Sigmoid colon (tissue), 7 donors: ENCODE data around the gene CEP57L1. TPM values are rescaled to one million over a fixed set of nuclear protein-coding genes. Genes with fewer than 3 reads are reported as not detected.

Source experiments
- DNase-seq: peaks from one replicate; pipeline ENCODE4 v3.0.0-alpha.2; 2019
- H3K27ac ChIP-seq, 4 donors: fragments of 200-600 bp; sonication (generic); one replicate each; pipeline ENCODE4 v1.5.1; 2016 to 2019; ENCODE audit warnings: mild to moderate bottlenecking in 1 of 4
- H3K27me3 ChIP-seq, 3 donors: fragments of 200-600 bp; sonication (generic); one replicate each; pipeline ENCODE4 v1.5.1; 2019; ENCODE audit warnings: mild to moderate bottlenecking in 1 of 3
- H3K36me3 ChIP-seq, 4 donors: fragments of 200-600 bp; sonication (generic); one replicate each; pipeline ENCODE4 v1.5.1; 2016 to 2019
- H3K4me1 ChIP-seq, 4 donors: fragments of 200-600 bp; sonication (generic); one replicate each; pipeline ENCODE4 v1.5.1; 2017 to 2019
- H3K4me3 ChIP-seq, 4 donors: fragments of 200-600 bp; sonication (generic); one replicate each; pipeline ENCODE4 v1.5.1; 2017 to 2019; ENCODE audit warnings: mild to moderate bottlenecking in 2 of 4, moderate library complexity in 1 of 4
- H3K9me3 ChIP-seq, 4 donors: fragments of 200-600 bp in 3 of 4; sonication (generic) in 3 of 4; one replicate each; pipeline versions ENCODE4 v1.5.1 to v1.6.1; 2013 to 2019
- CTCF ChIP-seq, 4 experiments: fragments of 450-650 bp in 3 of 4; fragments of 200-600 bp in 1 of 4; IDR thresholded peaks; one replicate each; pipeline ENCODE4 v1.5.1; 2016 to 2019; ENCODE audit warnings: antibody characterized with exemption in 4 of 4, mild to moderate bottlenecking in 3 of 4, moderate library complexity in 2 of 4
- EP300 ChIP-seq, 4 donors: sonication (generic); formaldehyde crosslinking; IDR thresholded peaks; one replicate each; pipeline ENCODE4 v1.6.1; 2017; ENCODE audit warnings: antibody characterized with exemption in 4 of 4
- POLR2A ChIP-seq, 2 donors: fragments of 450-650 bp; IDR thresholded peaks; one replicate each; pipeline ENCODE4 v1.6.1; 2016; ENCODE audit warnings: antibody characterized with exemption in 2 of 2, mild to moderate bottlenecking in 2 of 2, moderate library complexity in 2 of 2
- POLR2AphosphoS5 ChIP-seq, 4 donors: sonication (generic); formaldehyde crosslinking; IDR thresholded peaks; one replicate each; pipeline ENCODE4 v1.6.1; 2017; ENCODE audit warnings: antibody characterized with exemption in 4 of 4
- WGBS, 2 donors: extraction: QIAGEN DNeasy Blood & Tissue Kit; methylation state at CpG; one replicate each; pipeline ENCODE4 v1.1.7; 2013; 5-methylcytosine and 5-hydroxymethylcytosine counted together
- intact Hi-C: fragments of 100-400 bp; cut with DNase I; formaldehyde crosslinking; loops from one replicate; pipeline ENCODE4 v1.15.1; 2023
- polyA plus RNA-seq, 3 donors: library from polyadenylated mRNA; stranded (reverse); fragments of 200-250 nt; gene quantifications; one replicate each; pipeline ENCODE4 v1.2.3, GENCODE V29; 2013
- total RNA-seq, 4 donors: library from RNA; depleted of rRNA; stranded (reverse); fragments of >200 nt; gene quantifications; one replicate each; pipeline ENCODE4 v1.1.0, GENCODE V29; 2016
- donor health status: healthy with polysubstance abuse.
- donor health status: Bipolar disorder and iron deficiency.
- donor health status: healthy.

Gene CEP57L1
- total and polyA plus RNA-seq, 7 donors: 5.4 to 21.0 (median 12.6) TPM

GRCh38 chr6:109059571-109060021 lies 35.7 kb upstream of the CEP57L1 start:
- TF ChIP-seq EP300 (IDR thresholded peaks at IDR 0.05) (no peak), POLR2AphosphoS5 (IDR thresholded peaks at IDR 0.05) (peak in 2 of 4 donors; percentile 25 to 32)
- H3K27me3 ChIP-seq: no peaks in the 10 kb centered on the region
- intact Hi-C loops: loop anchor here (5.0 kb wide), 1 partner anchor 47 kb away; no protein-coding TSS in a partner anchor
- peak overlapping the region; percentile 49 to 74 (median 54) for H3K27ac ChIP-seq
- 30 to 40% methylated on average over 4 of the region's 4 CpGs for WGBS, 2 donors
- no peak overlapping the region for H3K4me3 ChIP-seq
- DNase-seq: no peak
- H3K4me1 ChIP-seq: peaks cover 0 to 60% (median 34%) of the 10 kb centered on the region in 4 donors
- H3K9me3 ChIP-seq: no peaks in the 10 kb centered on the region
- no peaks in the 10 kb centered on the region for H3K36me3 ChIP-seq

- TF ChIP-seq EP300 (IDR thresholded peaks at IDR 0.05): no peak
- no peak for TF ChIP-seq POLR2AphosphoS5 (IDR thresholded peaks at IDR 0.05)
- no peak overlapping the region for H3K4me3 ChIP-seq
- no peaks in the 10 kb centered on the region for H3K9me3 ChIP-seq
- DNase-seq: no peak
- 68 to 83% methylated on average over 2 of the region's 2 CpGs for WGBS, 2 donors
- no peaks in the 10 kb centered on the region for H3K36me3 ChIP-seq
- no peaks in the 10 kb centered on the region for H3K27me3 ChIP-seq
- H3K27ac ChIP-seq: peak overlapping the region in 3 of 4 donors; percentile 52 to 74 (median 55)
- intact Hi-C loops: no loop called here
- peaks cover 0 to 59% (median 34%) of the 10 kb centered on the region in 4 donors for H3K4me1 ChIP-seq
These were observed 34.7 kb upstream of the CEP57L1 start for GRCh38 chr6:109060571-109060970.

GRCh38 chr6:109062216-109062615 lies 33.1 kb upstream of the CEP57L1 start:
- Histone ChIP-seq H3K27me3 (no peaks in the 10 kb centered on the region), H3K4me1 (peaks cover 0 to 43% (median 34%) of the 10 kb centered on the region in 4 donors), H3K9me3 (no peaks in the 10 kb centered on the region), H3K27ac (no peak overlapping the region), H3K36me3 (no peaks in the 10 kb centered on the region), H3K4me3 (no peak overlapping the region)
- WGBS, 2 donors: 87 to 92% methylated on average over 5 of the region's 5 CpGs
- no peak for DNase-seq
- TF ChIP-seq POLR2AphosphoS5 (IDR thresholded peaks at IDR 0.05) (no peak), EP300 (IDR thresholded peaks at IDR 0.05) (no peak), CTCF (IDR thresholded peaks at IDR 0.05) (no peak), POLR2A (IDR thresholded peaks at IDR 0.05) (no peak)
- intact Hi-C loops: no loop called here

GRCh38 chr6:109062767-109063352 lies 32.4 kb upstream of the CEP57L1 start:
- no peak for DNase-seq
- intact Hi-C loops: no loop called here
- H3K27ac ChIP-seq: no peak overlapping the region
- WGBS, 2 donors: 37 to 60% methylated on average over 4 of the region's 4 CpGs
- no peak for TF ChIP-seq CTCF (IDR thresholded peaks at IDR 0.05)
- TF ChIP-seq POLR2A (IDR thresholded peaks at IDR 0.05): no peak
- no peak for TF ChIP-seq EP300 (IDR thresholded peaks at IDR 0.05)
- no peak for TF ChIP-seq POLR2AphosphoS5 (IDR thresholded peaks at IDR 0.05)
- H3K36me3 ChIP-seq: no peaks in the 10 kb centered on the region
- H3K27me3 ChIP-seq: no peaks in the 10 kb centered on the region
- peaks cover 0 to 40% (median 31%) of the 10 kb centered on the region in 4 donors for H3K4me1 ChIP-seq
- H3K4me3 ChIP-seq: no peak overlapping the region
- no peaks in the 10 kb centered on the region for H3K9me3 ChIP-seq

GRCh38 chr6:109069746-109070145 lies 25.6 kb upstream of the CEP57L1 start:
- H3K27ac ChIP-seq: no peak overlapping the region
- intact Hi-C loops: loop anchor here (5.0 to 10.0 kb wide), 5 partner anchors 122 to 285 kb away; no protein-coding TSS in a partner anchor
- H3K4me3 ChIP-seq: no peak overlapping the region
- TF ChIP-seq CTCF (IDR thresholded peaks at IDR 0.05) (no peak), POLR2AphosphoS5 (IDR thresholded peaks at IDR 0.05) (no peak), POLR2A (IDR thresholded peaks at IDR 0.05) (no peak), EP300 (IDR thresholded peaks at IDR 0.05) (no peak)
- 92 to 93% methylated on average over 2 of the region's 2 CpGs for WGBS, 2 donors
- no peaks in the 10 kb centered on the region for H3K9me3 ChIP-seq
- DNase-seq: no peak
- H3K27me3 ChIP-seq: no peaks in the 10 kb centered on the region
- H3K4me1 ChIP-seq: peaks cover 0 to 40% (median 4%) of the 10 kb centered on the region in 4 donors
- no peaks in the 10 kb centered on the region for H3K36me3 ChIP-seq
